ENCODE measurements around the gene GDPD4. TPM values are rescaled to one million over a fixed set of nuclear protein-coding genes. Genes with fewer than 3 reads are reported as not detected.
A peak's percentile ranks its signal among the peaks of the same experiment; 100 is the strongest.

The GDPD4 gene
- total RNA-seq, 2 donors from 2014 or later: not detected

GRCh38 chr11:77184136-77184860 lies 117.2 kb downstream of the GDPD4 start:
- no peaks in the 10 kb centered on the region for H3K36me3 Mint-ChIP-seq (ENCODE audit: insufficient read depth in 2 of 2)
- no peaks in the 10 kb centered on the region for H3K4me1 Mint-ChIP-seq (ENCODE audit: low read depth)
- H3K27me3 Mint-ChIP-seq (ENCODE audit: low read depth): no peaks in the 10 kb centered on the region
- DNase-seq (no peak), ATAC-seq (replicated peaks in 1 of 2) (no peak)
- H3K4me3 Mint-ChIP-seq: no peak overlapping the region
- no peaks in the 10 kb centered on the region for H3K9me3 Mint-ChIP-seq
- H3K27ac Mint-ChIP-seq: no peak overlapping the region

DNA sequence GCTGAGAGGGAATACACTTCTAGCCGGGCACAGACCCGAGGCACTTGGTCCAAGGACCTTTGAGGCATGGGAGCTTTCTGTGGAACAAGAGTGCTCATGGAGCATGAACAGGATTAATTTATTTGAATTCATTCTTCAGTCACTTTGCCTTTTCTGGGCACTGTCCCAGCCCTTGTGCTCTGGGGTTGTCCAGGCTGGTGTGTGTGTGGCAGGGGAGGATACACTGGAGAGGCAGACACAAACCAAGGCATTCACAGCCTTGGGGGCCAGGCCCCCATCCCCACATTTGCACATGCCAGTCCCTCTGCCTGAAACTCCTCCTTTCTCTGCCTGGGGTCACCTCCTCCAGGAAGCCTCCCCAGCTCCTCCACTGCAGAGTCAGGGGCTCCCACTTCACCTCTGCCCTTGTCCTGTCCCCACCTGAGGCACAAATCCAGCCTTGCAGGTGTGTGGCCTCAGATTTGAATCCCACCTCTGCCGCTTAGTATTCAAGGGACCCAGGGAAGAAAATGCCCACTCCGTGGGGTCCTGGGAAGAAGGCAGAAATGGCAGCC lies 118.0 kb downstream of the GDPD4 start:
- no peak for DNase-seq
- Mint-ChIP-seq H3K4me3 (no peak overlapping the region), H3K27me3 (ENCODE audit: low read depth) (no peaks in the 10 kb centered on the region), H3K36me3 (ENCODE audit: insufficient read depth in 2 of 2) (no peaks in the 10 kb centered on the region), H3K9me3 (peaks cover 0 to under 1% of the 10 kb centered on the region in 2 donors), H3K4me1 (ENCODE audit: low read depth) (no peaks in the 10 kb centered on the region), H3K27ac (no peak overlapping the region)
- no peak for ATAC-seq (replicated peaks in 1 of 2)

GRCh38 chr11:77182542-77183430 lies 118.7 kb downstream of the GDPD4 start:
- H3K4me3 Mint-ChIP-seq: no peak overlapping the region
- H3K4me1 Mint-ChIP-seq (ENCODE audit: low read depth): no peaks in the 10 kb centered on the region
- ATAC-seq (replicated peaks in 1 of 2) (no peak), DNase-seq (no peak)
- peaks cover 2 to 6% of the 10 kb centered on the region in 2 donors for H3K9me3 Mint-ChIP-seq
- H3K36me3 Mint-ChIP-seq (ENCODE audit: insufficient read depth in 2 of 2): peaks cover 0 to 2% of the 10 kb centered on the region in 2 donors
- H3K27me3 Mint-ChIP-seq (ENCODE audit: low read depth): no peaks in the 10 kb centered on the region
- no peak overlapping the region for H3K27ac Mint-ChIP-seq

- no peak for DNase-seq
- H3K4me1 Mint-ChIP-seq (ENCODE audit: low read depth): no peaks in the 10 kb centered on the region
- no peak overlapping the region for H3K4me3 Mint-ChIP-seq
- H3K36me3 Mint-ChIP-seq (ENCODE audit: insufficient read depth in 2 of 2): peaks cover 0 to 2% of the 10 kb centered on the region in 2 donors
- peaks cover 2 to 6% of the 10 kb centered on the region in 2 donors for H3K9me3 Mint-ChIP-seq
- H3K27ac Mint-ChIP-seq: no peak overlapping the region
- no peaks in the 10 kb centered on the region for H3K27me3 Mint-ChIP-seq (ENCODE audit: low read depth)
- ATAC-seq (replicated peaks in 1 of 2): no peak
Measured at GRCh38 chr11:77181799-77182541, 119.5 kb downstream of the GDPD4 start.

- Mint-ChIP-seq H3K36me3 (ENCODE audit: insufficient read depth in 2 of 2) (peaks cover 0 to 2% of the 10 kb centered on the region in 2 donors), H3K4me1 (ENCODE audit: low read depth) (peaks cover 3% of the 10 kb centered on the region), H3K4me3 (no peak overlapping the region), H3K27me3 (ENCODE audit: low read depth) (no peaks in the 10 kb centered on the region), H3K9me3 (peaks cover 2 to 6% of the 10 kb centered on the region in 2 donors), H3K27ac (no peak overlapping the region)
- DNase-seq (no peak), ATAC-seq (replicated peaks in 1 of 2) (no peak)
Measured at GRCh38 chr11:77181226-77181625, 120.3 kb downstream of the GDPD4 start.

GRCh38 chr11:77180346-77180745 lies 121.1 kb downstream of the GDPD4 start:
- Mint-ChIP-seq H3K4me3 (no peak overlapping the region), H3K9me3 (peaks cover 2 to 6% of the 10 kb centered on the region in 2 donors), H3K36me3 (ENCODE audit: insufficient read depth in 2 of 2) (peaks cover 0 to 2% of the 10 kb centered on the region in 2 donors)

DNA sequence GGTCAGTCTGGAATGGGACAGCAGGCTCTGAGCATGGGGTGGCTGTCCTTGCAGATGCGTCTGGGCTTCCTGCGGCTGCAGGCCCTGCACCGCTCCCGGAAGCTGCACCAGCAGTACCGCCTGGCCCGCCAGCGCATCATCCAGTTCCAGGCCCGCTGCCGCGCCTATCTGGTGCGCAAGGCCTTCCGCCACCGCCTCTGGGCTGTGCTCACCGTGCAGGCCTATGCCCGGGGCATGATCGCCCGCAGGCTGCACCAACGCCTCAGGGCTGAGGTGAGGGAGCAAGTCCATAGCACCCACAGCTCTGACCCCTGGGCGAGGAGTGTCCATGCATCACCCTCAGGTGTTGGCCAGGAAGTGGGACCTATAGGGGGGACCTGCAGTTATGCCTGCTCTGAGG lies 121.8 kb downstream of the GDPD4 start:
- Mint-ChIP-seq H3K4me3 (no peak overlapping the region), H3K27me3 (ENCODE audit: low read depth) (no peaks in the 10 kb centered on the region), H3K36me3 (ENCODE audit: insufficient read depth in 2 of 2) (peaks cover 0 to 2% of the 10 kb centered on the region in 2 donors), H3K27ac (no peak overlapping the region), H3K4me1 (ENCODE audit: low read depth) (peaks cover 9% of the 10 kb centered on the region), H3K9me3 (peaks cover 2 to 6% of the 10 kb centered on the region in 2 donors)
- DNase-seq: no peak
- ATAC-seq (replicated peaks in 1 of 2): no peak

More at GRCh38 chr11:77180346-77180745, 121.1 kb downstream of the GDPD4 start:
- Mint-ChIP-seq H3K27me3 (ENCODE audit: low read depth) (no peaks in the 10 kb centered on the region), H3K4me1 (ENCODE audit: low read depth) (peaks cover 9% of the 10 kb centered on the region), H3K27ac (no peak overlapping the region)
- DNase-seq: no peak
- ATAC-seq (replicated peaks in 1 of 2): no peak

- no peak for ATAC-seq (replicated peaks in 1 of 2)
- DNase-seq: no peak
- no peak overlapping the region for H3K4me3 Mint-ChIP-seq
- H3K27me3 Mint-ChIP-seq (ENCODE audit: low read depth): no peaks in the 10 kb centered on the region
- H3K36me3 Mint-ChIP-seq (ENCODE audit: insufficient read depth in 2 of 2): peaks cover 0 to 2% of the 10 kb centered on the region in 2 donors
- H3K4me1 Mint-ChIP-seq (ENCODE audit: low read depth): peaks cover 9% of the 10 kb centered on the region
- no peak overlapping the region for H3K27ac Mint-ChIP-seq
- peaks cover 2 to 6% of the 10 kb centered on the region in 2 donors for H3K9me3 Mint-ChIP-seq
Measured at GRCh38 chr11:77179048-77179447, 122.4 kb downstream of the GDPD4 start.

DNA sequence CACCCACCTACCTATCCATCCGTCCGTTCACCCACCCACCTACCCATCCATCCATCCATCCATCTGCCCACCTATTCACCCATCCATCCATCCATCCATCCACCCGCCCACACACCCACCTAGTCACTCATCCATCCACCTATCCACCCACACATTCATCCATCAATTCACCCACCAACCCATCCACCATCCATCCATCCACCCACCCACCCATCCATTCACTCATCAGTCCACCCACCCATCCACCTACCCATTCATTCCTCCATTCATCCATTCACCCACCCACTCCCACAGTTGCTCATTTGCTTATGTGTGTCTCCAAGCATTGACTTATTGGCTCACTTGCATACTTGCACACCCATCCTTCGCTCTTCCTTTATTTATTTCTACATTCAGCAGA lies 123.3 kb downstream of the GDPD4 start:
- DNase-seq (no peak), ATAC-seq (replicated peaks in 1 of 2) (no peak)
- H3K27me3 Mint-ChIP-seq (ENCODE audit: low read depth): no peaks in the 10 kb centered on the region
- H3K27ac Mint-ChIP-seq: no peak overlapping the region
- peaks cover 2 to 6% of the 10 kb centered on the region in 2 donors for H3K9me3 Mint-ChIP-seq
- H3K36me3 Mint-ChIP-seq (ENCODE audit: insufficient read depth in 2 of 2): peaks cover 0 to 2% of the 10 kb centered on the region in 2 donors
- H3K4me1 Mint-ChIP-seq (ENCODE audit: low read depth): peaks cover 9% of the 10 kb centered on the region
- H3K4me3 Mint-ChIP-seq: no peak overlapping the region

- no peak overlapping the region for H3K27ac Mint-ChIP-seq
- no peak for ATAC-seq (replicated peaks in 1 of 2)
- H3K27me3 Mint-ChIP-seq (ENCODE audit: low read depth): no peaks in the 10 kb centered on the region
- H3K36me3 Mint-ChIP-seq (ENCODE audit: insufficient read depth in 2 of 2): peaks cover 0 to 2% of the 10 kb centered on the region in 2 donors
- no peak overlapping the region for H3K4me3 Mint-ChIP-seq
- H3K9me3 Mint-ChIP-seq: peaks cover 2 to 6% of the 10 kb centered on the region in 2 donors
- DNase-seq: no peak
- peaks cover 9% of the 10 kb centered on the region for H3K4me1 Mint-ChIP-seq (ENCODE audit: low read depth)
Measured at GRCh38 chr11:77176996-77177395, 124.5 kb downstream of the GDPD4 start.

- H3K27ac Mint-ChIP-seq: no peak overlapping the region
- DNase-seq: no peak
Measured at GRCh38 chr11:77175869-77176539, 125.5 kb downstream of the GDPD4 start.

More at GRCh38 chr11:77175869-77176539, 125.5 kb downstream of the GDPD4 start:
- Mint-ChIP-seq H3K9me3 (peaks cover 2 to 6% of the 10 kb centered on the region in 2 donors), H3K4me1 (ENCODE audit: low read depth) (peaks cover 9% of the 10 kb centered on the region), H3K27me3 (ENCODE audit: low read depth) (no peaks in the 10 kb centered on the region), H3K4me3 (no peak overlapping the region), H3K36me3 (ENCODE audit: insufficient read depth in 2 of 2) (peaks cover 0 to 2% of the 10 kb centered on the region in 2 donors)
- peak in 1 of 2 donors; percentile 5 for ATAC-seq (replicated peaks in 1 of 2)
